Stimulated activated CD4-positive, alpha-beta T cell treated with anti-CD3 and anti-CD28 coated beads, Interleukin-2, amount 100 ng/mL, for 48 hours (primary cell): ENCODE measurements around the gene PICK1.

ENCODE experiments used
- DNase-seq, 2 donors: peaks; one replicate each; pipeline ENCODE4 v3.0.0-alpha.2; 2020

Gene PICK1

DNA sequence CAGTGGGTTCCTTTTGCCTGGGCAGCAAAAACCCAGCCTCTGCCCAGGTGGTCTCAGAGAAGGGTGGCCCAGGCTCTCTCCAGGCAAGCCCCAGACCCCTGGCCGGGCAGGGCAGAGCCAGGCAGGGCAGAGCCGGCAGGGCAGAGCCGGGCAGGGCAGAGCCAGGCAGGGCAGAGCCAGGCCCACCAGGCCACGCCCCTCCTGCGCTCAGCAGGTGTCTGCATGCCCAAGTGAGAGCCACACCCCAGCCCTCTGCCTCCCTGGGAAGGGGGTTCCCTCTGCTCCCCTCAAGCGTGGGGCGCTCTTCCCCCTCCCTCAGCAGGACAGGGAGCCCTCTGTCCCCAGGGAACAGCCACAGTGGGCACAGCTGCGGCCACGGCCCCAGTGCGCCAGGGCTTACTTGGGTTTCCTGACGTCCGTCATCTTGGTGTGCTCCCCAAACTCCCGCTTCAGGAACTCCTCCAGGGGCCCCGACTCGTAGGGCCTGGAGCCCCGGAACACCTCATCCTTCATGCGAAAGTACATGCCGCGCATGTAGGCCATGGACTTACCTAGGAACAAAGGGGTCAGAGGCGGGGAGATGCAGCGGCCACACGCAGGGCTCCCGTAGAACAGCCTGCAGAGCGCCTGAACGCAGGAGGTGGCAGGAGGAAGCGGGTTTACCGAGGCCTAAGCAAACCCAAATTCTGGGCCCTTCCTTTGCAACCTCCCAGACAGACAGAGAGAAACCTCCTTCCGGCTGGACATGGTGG, 63.3 kb downstream of the PICK1 start:
- DNase-seq, result no peak

- DNase-seq, result no peak
These were observed 65.4 kb downstream of the PICK1 start for GRCh38 chr22:38122616-38123015.

DNA sequence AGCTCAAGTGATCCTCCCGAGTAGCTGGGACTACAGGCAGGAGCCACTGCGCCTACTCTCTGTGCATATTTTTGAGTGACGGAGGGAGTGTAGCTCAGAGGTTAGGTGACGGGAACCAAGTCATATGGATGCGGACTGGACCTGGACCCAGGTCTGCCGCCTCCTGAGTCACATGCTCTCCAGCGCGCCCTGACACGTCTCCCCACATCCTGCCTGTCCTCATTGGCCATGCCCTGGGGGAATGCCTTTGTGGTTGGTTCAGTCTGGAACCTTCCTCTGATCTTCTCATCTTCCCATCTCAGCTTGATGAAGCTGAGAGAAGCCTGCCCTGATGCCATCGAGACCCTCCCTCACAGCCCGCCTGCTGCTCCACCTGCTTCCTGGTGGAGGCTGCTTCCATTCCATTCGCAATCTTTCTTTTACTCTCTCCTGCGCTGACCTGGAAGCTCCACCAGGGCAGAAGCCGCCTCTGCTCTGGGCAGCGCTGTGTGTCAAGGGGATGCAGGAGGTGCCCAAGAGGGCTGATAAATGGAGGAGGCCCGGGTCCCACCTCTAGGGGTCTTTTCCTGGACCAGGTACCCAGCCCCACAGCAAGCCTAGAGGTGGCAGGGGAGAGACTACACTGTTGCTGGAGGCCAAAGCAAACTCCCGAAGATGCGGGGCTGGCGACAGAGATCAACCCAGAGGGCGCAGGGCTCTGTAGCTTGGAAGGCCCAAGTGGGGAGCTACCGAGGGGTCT, 67.2 kb downstream of the PICK1 start:
- no peak for DNase-seq

- no peak for DNase-seq
These were observed 67.9 kb downstream of the PICK1 start for GRCh38 chr22:38125038-38125610.
